ENCODE measurements around the gene TGFBR2. TPM values are rescaled to one million over a fixed set of nuclear protein-coding genes. Genes with fewer than 3 reads are reported as not detected.
A peak's percentile ranks its signal among the peaks of the same experiment; 100 is the strongest.

TGFBR2 gene
- total RNA-seq, 1 donor from 2014 or later, result 39.9 TPM

GRCh38 chr3:30643763-30644462 is 37.5 kb downstream of the TGFBR2 start:
- Mint-ChIP-seq H3K36me3 (ENCODE audit: low read depth, unreplicated experiment) (peaks cover 20% of the 10 kb centered on the region), H3K27ac (ENCODE audit: unreplicated experiment) (no peak overlapping the region), H3K9me3 (ENCODE audit: unreplicated experiment) (no peaks in the 10 kb centered on the region), H3K27me3 (ENCODE audit: low read depth, unreplicated experiment) (no peaks in the 10 kb centered on the region), H3K4me3 (ENCODE audit: unreplicated experiment) (no peak overlapping the region), H3K4me1 (ENCODE audit: low read depth, unreplicated experiment) (peaks cover 17% of the 10 kb centered on the region)
- H3K36me3 ChIP-seq (ENCODE audit: insufficient read depth, low read length), result peaks cover 35% of the 10 kb centered on the region
- no peaks in the 10 kb centered on the region for H3K27me3 ChIP-seq (ENCODE audit: insufficient read depth, low read length)
- H3K4me3 ChIP-seq (ENCODE audit: insufficient read depth, low read depth, low read length), result no peak overlapping the region
- H3K9me3 ChIP-seq (ENCODE audit: insufficient read depth, low read depth, low read length), result no peaks in the 10 kb centered on the region
- TF ChIP-seq CTCF (IDR thresholded peaks at IDR 0.05; ENCODE audit: insufficient read depth, low read depth, low read length) (no peak), EZH2 (IDR thresholded peaks at IDR 0.05; ENCODE audit: insufficient read depth, low read length) (no peak)
- H3K9ac ChIP-seq (ENCODE audit: low read length), result no peak overlapping the region
- no peak overlapping the region for H2AFZ ChIP-seq (ENCODE audit: low read depth, low read length)
- DNase-seq (ENCODE audit: low read depth) (no peak), FAIRE-seq (no peak)
- no peak overlapping the region for H3K4me2 ChIP-seq (ENCODE audit: low read length)
- H3K79me2 ChIP-seq (ENCODE audit: insufficient read depth, low read length), result peaks cover 78% of the 10 kb centered on the region
- peaks cover 1% of the 10 kb centered on the region for H3K4me1 ChIP-seq (ENCODE audit: insufficient read depth, low read length)
- H3K27ac ChIP-seq (ENCODE audit: low read depth, low read length), result peak overlapping the region; percentile 10
- peaks cover 43% of the 10 kb centered on the region for H4K20me1 ChIP-seq (ENCODE audit: insufficient read depth, low read length)

GRCh38 chr3:30644615-30645014 is 38.2 kb downstream of the TGFBR2 start:
- no peaks in the 10 kb centered on the region for H3K9me3 ChIP-seq (ENCODE audit: insufficient read depth, low read depth, low read length)
- H3K27ac Mint-ChIP-seq (ENCODE audit: unreplicated experiment), result no peak overlapping the region
- no peak overlapping the region for H3K27ac ChIP-seq (ENCODE audit: low read depth, low read length)
- peaks cover 41% of the 10 kb centered on the region for H3K36me3 ChIP-seq (ENCODE audit: insufficient read depth, low read length)
- H3K9ac ChIP-seq (ENCODE audit: low read length), result no peak overlapping the region
- peaks cover 40% of the 10 kb centered on the region for H4K20me1 ChIP-seq (ENCODE audit: insufficient read depth, low read length)
- peaks cover 7% of the 10 kb centered on the region for H3K4me1 ChIP-seq (ENCODE audit: insufficient read depth, low read length)
- H3K4me2 ChIP-seq (ENCODE audit: low read length), result no peak overlapping the region
- peaks cover 78% of the 10 kb centered on the region for H3K79me2 ChIP-seq (ENCODE audit: insufficient read depth, low read length)
- H3K4me3 Mint-ChIP-seq (ENCODE audit: unreplicated experiment), result no peak overlapping the region
- no peaks in the 10 kb centered on the region for H3K27me3 Mint-ChIP-seq (ENCODE audit: low read depth, unreplicated experiment)
- FAIRE-seq (no peak), DNase-seq (ENCODE audit: low read depth) (peak; percentile 76)
- no peak overlapping the region for H3K4me3 ChIP-seq (ENCODE audit: insufficient read depth, low read depth, low read length)
- peaks cover 23% of the 10 kb centered on the region for H3K36me3 Mint-ChIP-seq (ENCODE audit: low read depth, unreplicated experiment)
- no peak overlapping the region for H2AFZ ChIP-seq (ENCODE audit: low read depth, low read length)
- H3K9me3 Mint-ChIP-seq (ENCODE audit: unreplicated experiment), result no peaks in the 10 kb centered on the region
- H3K27me3 ChIP-seq (ENCODE audit: insufficient read depth, low read length), result no peaks in the 10 kb centered on the region
- no peak for TF ChIP-seq CTCF (IDR thresholded peaks at IDR 0.05; ENCODE audit: insufficient read depth, low read depth, low read length)
- TF ChIP-seq EZH2 (IDR thresholded peaks at IDR 0.05; ENCODE audit: insufficient read depth, low read length), result no peak
- H3K4me1 Mint-ChIP-seq (ENCODE audit: low read depth, unreplicated experiment), result peaks cover 19% of the 10 kb centered on the region

GRCh38 chr3:30645077-30645476 is 38.7 kb downstream of the TGFBR2 start:
- H3K27me3 Mint-ChIP-seq (ENCODE audit: low read depth, unreplicated experiment), result no peaks in the 10 kb centered on the region
- no peak for TF ChIP-seq EZH2 (IDR thresholded peaks at IDR 0.05; ENCODE audit: insufficient read depth, low read length)
- no peak for TF ChIP-seq CTCF (IDR thresholded peaks at IDR 0.05; ENCODE audit: insufficient read depth, low read depth, low read length)
- Histone ChIP-seq H3K4me3 (ENCODE audit: insufficient read depth, low read depth, low read length) (no peak overlapping the region), H4K20me1 (ENCODE audit: insufficient read depth, low read length) (peaks cover 40% of the 10 kb centered on the region), H3K27ac (ENCODE audit: low read depth, low read length) (no peak overlapping the region), H3K27me3 (ENCODE audit: insufficient read depth, low read length) (no peaks in the 10 kb centered on the region), H3K79me2 (ENCODE audit: insufficient read depth, low read length) (peaks cover 75% of the 10 kb centered on the region), H2AFZ (ENCODE audit: low read depth, low read length) (no peak overlapping the region), H3K36me3 (ENCODE audit: insufficient read depth, low read length) (peaks cover 42% of the 10 kb centered on the region), H3K9ac (ENCODE audit: low read length) (no peak overlapping the region), H3K4me1 (ENCODE audit: insufficient read depth, low read length) (peaks cover 11% of the 10 kb centered on the region), H3K4me2 (ENCODE audit: low read length) (no peak overlapping the region), H3K9me3 (ENCODE audit: insufficient read depth, low read depth, low read length) (no peaks in the 10 kb centered on the region)
- DNase-seq (ENCODE audit: low read depth), result no peak
- H3K4me1 Mint-ChIP-seq (ENCODE audit: low read depth, unreplicated experiment), result peaks cover 23% of the 10 kb centered on the region
- no peak overlapping the region for H3K4me3 Mint-ChIP-seq (ENCODE audit: unreplicated experiment)
- no peak for FAIRE-seq
- H3K36me3 Mint-ChIP-seq (ENCODE audit: low read depth, unreplicated experiment), result peaks cover 20% of the 10 kb centered on the region
- no peaks in the 10 kb centered on the region for H3K9me3 Mint-ChIP-seq (ENCODE audit: unreplicated experiment)
- H3K27ac Mint-ChIP-seq (ENCODE audit: unreplicated experiment), result no peak overlapping the region
